ENCODE measurements around the gene SPRYD3. TPM values are rescaled to one million over a fixed set of nuclear protein-coding genes. Genes with fewer than 3 reads are reported as not detected.
A peak's percentile ranks its signal among the peaks of the same experiment; 100 is the strongest.

SPRYD3 gene
- polyA plus RNA-seq, 10 donors, result 15.9 to 22.3 (median 18.3) TPM

GRCh38 chr12:53064613-53065436, 14.4 kb downstream of the SPRYD3 start:
- peak in 1 of 3 donors; percentile 35 for DNase-seq

DNA sequence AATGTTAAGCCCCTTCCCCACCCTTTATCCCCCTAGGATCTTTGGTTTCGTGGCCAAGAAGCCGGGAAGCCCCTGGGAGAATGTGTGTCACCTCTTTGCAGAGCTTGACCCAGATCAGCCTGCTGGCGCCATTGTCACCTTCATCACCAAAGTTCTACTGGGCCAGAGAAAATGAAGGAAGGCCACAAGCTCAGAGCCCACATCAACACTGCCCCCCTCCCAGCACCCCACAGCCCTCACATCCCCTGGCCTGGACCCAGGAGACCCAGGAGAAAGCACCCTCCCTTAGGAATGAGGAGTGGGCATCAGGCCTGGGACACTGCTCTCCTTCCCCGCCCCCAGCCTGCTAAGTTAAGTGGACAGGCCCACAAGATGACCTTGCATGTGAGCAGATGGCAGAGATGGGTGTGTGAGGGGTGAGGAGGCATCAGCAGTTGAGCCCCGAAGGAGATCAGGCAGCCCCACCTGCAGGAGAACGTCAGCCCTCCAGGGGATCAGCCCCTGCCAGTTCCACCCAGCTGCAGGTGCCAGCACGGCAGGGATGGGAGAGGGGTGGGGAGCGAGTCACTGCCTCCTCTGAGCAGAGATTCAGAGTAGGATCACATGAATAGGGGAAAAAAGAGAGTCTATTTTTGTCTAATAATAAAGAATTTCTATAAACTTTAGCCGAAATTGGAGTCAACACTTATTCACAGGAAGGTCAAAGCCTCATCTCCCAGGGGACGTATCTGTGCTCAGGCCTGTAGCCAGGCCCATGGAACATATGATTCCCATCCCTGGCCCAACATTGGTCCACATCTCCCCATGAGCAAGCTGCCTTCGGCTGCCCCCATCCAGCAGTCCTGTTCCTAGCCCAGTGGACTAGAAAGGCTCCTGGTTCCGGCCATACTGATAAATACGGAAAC, 15.2 kb downstream of the SPRYD3 start:
- DNase-seq, result peak in 2 of 3 donors; percentile 86 to 90

DNA sequence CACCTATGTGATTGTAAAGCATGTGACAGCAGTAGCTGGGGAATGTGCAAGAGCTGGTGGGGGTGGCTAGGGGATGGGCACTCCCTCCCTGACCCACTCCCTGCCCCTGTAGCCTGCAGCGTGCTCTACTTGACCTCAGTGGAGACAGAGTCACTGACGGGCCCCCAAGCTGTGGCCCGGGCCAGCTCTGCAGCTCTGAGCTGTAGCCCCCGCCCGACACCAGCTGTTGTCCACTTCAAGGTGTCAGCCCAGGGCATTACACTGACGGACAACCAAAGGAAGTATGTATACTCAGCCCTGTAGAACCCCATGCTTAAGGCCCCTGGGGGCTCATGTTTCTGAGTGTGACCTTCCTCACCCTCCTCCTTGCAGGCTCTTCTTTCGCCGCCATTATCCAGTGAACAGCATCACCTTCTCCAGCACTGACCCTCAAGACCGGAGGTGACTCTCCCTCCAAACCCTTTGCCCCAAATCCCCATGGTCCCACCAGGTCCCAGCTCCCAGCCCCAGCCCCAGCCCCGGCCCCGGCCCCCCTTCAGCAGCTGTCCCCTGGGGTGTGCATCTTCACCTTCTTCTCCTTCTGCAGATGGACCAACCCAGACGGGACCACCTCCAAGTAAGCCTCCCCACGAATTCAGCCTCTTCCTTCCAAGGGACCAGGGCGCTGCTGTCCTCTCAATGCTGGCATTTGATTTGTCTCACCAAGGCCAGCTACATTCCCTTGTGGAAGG, 16.0 kb downstream of the SPRYD3 start:
- no peak for DNase-seq

- peak in 1 of 3 donors; percentile 30 for DNase-seq
Observed at GRCh38 chr12:53062011-53062961, 16.9 kb downstream of the SPRYD3 start.

DNA sequence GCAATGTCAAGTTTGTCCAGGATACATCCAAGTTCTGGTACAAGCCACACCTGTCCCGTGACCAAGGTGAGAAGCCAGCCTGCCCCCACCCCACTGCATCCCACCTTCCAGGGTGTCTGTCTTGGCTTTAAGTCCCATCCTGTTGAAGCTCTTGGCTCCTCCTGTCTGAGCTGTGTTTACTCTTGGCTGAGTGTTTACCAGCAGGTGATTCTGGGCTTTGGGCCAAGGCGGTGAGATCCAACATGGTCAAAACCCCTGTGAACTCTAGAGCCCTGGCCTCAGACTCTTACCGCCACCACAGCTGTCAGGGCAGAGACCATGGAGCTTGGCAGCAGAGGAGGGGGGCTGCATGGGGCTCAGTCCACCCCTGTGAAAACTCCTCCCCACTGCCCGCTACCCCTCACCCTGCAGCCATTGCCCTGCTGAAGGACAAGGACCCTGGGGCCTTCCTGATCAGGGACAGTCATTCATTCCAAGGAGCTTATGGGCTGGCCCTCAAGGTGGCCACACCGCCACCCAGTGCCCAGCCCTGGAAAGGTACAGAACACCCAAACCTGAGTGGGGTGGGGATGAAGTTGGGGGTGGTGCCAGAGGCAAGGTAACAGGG, 17.7 kb downstream of the SPRYD3 start:
- peak in 1 of 3 donors; percentile 34 for DNase-seq

GRCh38 chr12:53060721-53061276, 18.4 kb downstream of the SPRYD3 start:
- peak in 1 of 3 donors; percentile 23 for DNase-seq

- DNase-seq, result peak in 1 of 3 donors; percentile 19
Observed at GRCh38 chr12:53060064-53060720, 19.0 kb downstream of the SPRYD3 start.

DNA sequence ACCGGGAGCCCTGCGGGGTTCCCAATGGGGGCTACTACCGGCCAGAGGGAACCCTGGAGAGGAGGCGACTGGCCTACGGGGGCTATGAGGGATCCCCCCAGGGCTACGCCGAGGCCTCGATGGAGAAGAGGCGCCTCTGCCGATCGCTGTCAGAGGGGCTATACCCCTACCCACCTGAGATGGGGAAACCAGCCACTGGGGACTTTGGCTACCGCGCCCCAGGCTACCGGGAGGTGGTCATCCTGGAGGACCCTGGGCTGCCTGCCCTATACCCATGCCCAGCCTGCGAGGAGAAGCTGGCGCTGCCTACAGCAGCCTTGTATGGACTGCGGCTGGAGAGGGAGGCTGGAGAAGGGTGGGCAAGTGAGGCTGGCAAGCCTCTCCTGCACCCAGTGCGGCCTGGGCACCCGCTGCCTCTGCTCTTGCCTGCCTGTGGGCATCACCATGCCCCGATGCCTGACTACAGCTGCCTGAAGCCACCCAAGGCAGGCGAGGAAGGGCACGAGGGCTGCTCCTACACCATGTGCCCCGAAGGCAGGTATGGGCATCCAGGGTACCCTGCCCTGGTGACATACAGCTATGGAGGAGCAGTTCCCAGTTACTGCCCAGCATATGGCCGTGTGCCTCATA, 19.6 kb downstream of the SPRYD3 start:
- DNase-seq, result peak in 1 of 3 donors; percentile 14

DNA sequence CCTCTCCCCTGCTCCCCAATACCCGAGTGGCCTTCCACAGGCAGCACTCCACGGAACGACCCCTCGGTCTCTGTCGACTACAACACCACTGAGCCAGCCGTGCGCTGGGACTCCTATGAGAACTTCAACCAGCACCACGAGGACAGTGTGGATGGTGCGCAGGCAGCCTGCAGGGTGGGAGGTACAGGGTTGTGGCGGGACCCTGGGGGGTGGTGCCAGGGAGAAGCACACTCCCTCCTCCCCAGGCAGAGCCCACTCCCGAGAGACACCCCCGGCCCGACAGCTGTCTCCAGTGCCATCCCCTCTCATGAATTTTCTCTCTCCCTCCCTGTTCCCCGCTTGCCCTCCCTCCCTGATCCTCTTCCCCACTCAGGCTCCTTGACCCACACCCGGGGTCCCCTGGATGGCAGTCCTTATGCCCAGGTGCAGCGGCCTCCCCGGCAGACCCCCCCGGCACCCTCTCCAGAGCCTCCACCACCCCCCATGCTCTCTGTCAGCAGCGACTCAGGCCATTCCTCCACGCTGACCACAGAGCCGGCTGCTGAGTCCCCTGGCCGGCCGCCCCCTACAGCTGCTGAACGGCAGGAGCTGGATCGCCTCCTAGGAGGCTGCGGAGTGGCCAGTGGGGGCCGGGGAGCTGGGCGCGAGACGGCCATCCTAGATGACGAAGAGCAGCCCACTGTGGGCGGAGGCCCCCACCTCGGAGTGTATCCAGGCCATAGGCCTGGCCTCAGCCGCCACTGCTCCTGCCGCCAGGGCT, 20.3 kb downstream of the SPRYD3 start:
- peak in 1 of 3 donors; percentile 57 for DNase-seq

GRCh38 chr12:53057816-53058500, 21.2 kb downstream of the SPRYD3 start:
- DNase-seq, result peak in 1 of 3 donors; percentile 12

DNA sequence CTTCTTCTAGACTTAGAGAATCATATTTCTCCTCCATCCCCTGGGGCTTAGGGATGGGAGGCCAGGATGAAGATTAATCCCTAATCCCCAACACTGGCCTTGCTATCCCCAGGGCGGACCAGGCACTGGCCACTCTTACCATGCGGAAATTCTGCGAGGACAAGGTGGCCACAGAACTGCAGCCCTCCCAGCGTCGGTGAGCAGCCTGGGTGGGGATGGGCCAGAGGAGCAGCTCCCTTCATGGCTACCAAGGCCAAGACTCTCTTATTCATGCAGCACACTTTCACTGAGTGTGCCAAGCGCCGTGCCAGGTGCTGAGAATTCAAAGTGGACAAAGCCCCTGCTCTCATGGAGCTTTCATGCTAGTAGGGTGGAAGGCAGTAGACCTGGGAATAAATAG, 22.3 kb downstream of the SPRYD3 start:
- peak in 1 of 3 donors; percentile 12 for DNase-seq

GRCh38 chr12:53056296-53056695, 22.9 kb downstream of the SPRYD3 start:
- no peak for DNase-seq

DNA sequence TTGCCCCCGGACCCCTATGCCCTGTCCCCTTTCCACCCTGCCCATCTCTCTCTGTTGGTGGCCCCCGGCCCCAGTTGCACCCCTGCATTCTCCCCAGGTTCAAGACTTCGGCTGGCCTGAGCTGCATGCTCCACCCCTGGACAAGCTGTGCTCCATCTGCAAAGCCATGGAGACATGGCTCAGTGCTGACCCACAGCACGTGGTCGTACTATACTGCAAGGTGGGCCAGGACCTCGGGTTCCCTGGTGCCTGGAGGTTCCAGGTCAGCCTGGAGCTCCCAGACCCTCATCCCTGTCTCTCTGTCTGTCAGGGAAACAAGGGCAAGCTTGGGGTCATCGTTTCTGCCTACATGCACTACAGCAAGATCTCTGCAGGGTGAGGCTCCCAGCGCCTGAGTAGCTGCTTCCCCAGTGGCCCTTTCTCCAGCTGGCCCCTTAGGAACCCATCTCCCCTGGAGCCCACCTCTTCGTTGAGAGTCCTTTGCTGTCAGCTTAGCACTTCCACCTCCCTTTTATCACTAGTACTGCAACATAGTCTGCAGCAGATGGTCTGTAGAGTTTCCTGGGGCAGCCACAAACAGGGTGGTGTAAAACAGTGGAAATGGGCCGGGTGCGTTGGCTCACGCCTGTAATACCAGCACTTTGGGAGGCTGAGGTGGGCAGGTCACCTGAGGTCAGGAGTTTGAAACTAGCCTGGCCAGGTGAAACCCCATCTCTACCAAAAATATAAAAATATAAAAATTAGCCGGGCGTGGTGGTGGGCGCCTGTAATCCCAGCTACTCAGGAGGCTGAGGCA, 23.5 kb downstream of the SPRYD3 start:
- peak in 1 of 3 donors; percentile 17 for DNase-seq

DNA sequence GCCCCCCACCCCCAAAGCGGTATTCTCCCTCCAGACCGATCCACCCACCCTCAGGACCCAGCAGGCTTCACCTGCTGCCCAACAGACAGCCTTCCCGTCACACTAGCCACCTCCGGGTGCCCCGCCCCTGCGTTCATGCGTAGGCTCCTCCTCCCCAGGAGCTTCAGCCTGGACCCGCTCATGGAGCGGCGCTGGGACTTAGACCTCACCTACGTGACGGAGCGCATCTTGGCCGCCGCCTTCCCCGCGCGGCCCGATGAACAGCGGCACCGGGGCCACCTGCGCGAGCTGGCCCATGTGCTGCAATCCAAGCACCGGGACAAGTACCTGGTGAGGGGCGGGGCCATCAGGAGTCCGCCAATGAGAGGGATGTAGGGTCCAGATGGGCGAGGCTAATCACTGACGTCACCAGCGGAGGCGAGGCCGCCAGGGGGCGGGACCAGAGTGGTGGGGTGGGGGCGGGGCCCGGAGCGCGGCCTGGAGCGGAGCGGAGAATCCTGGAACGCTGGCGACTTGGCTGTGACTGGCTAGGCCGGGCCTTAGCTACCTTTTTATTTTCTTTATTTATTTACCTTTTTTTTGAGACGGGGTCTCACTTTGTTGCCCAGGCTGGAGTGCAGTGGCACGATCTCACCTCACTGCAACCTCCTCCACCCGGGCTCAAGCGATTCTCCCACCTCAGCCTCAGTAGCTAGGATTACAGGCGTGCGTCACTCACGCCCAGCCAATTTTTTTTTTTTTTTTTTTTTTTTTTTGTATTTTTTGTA, 24.9 kb downstream of the SPRYD3 start:
- DNase-seq, result peak; percentile 90 to 94 (median 92)
